K562 (cell line): Measurements from ENCODE around the gene REX1BD. TPM values are rescaled to one million over a fixed set of nuclear protein-coding genes. Genes with fewer than 3 reads are reported as not detected.
A peak's percentile ranks its signal among the peaks of the same experiment; 100 is the strongest.

Experiments
- ARNT ChIP-seq, 2 experiments: fragments of 450-650 bp; IDR thresholded peaks; 2 replicates each; pipeline ENCODE4 v1.6.1; 2016; ENCODE audit warnings: mild to moderate bottlenecking in 1 of 2
- BRD9 ChIP-seq: fragments of 450-650 bp; IDR thresholded peaks from 2 replicates; pipeline ENCODE4 v1.6.1; 2018; ENCODE audit warnings: low read depth; ENCODE audit not compliant: partially characterized antibody
- CGGBP1 ChIP-seq: fragments of 250-450 bp; sonication (Bioruptor Pico); IDR thresholded peaks from 2 replicates; pipeline ENCODE4 v1.9.0; 2021; ENCODE audit warnings: mild to moderate bottlenecking
- ELF4 ChIP-seq: fragments of 450-650 bp; formaldehyde crosslinking; IDR thresholded peaks from 2 replicates; pipeline ENCODE4 v1.4.0; 2022; ENCODE audit warnings: missing genetic modification characterization
- HINFP ChIP-seq: fragments of 450-650 bp; conservative IDR thresholded peaks from 2 replicates; pipeline ENCODE4 v1.6.1; 2016; ENCODE audit warnings: missing genetic modification characterization, low read depth, mild to moderate bottlenecking, control low read depth, missing compliant biosample characterization
- KDM2B ChIP-seq: fragments of 250-450 bp; sonication (Bioruptor Pico); IDR thresholded peaks from 2 replicates; pipeline ENCODE4 v1.8.0; 2021; ENCODE audit warnings: mild to moderate bottlenecking, moderate library complexity
- MAZ ChIP-seq, 2 experiments: fragments of 450-650 bp in 1 of 2; sonication (generic) in 1 of 2; formaldehyde crosslinking; IDR thresholded peaks in 1 of 2; conservative IDR thresholded peaks in 1 of 2; 2 replicates each; pipeline versions ENCODE4 v1.4.0 to v1.5.0; 2020; ENCODE audit warnings: mild to moderate bottlenecking in 1 of 2, missing genetic modification reagents in 1 of 2
- MXD1 ChIP-seq: fragments of 250-450 bp; sonication (Bioruptor Pico); IDR thresholded peaks from 2 replicates; pipeline ENCODE4 v1.8.0; 2021; ENCODE audit warnings: borderline replicate concordance, mild to moderate bottlenecking, moderate library complexity; ENCODE audit not compliant: poor library complexity, severe bottlenecking
- NEUROD1 ChIP-seq: fragments of 150-350 bp; IDR thresholded peaks from 2 replicates; pipeline ENCODE4 v1.6.1; 2014; ENCODE audit warnings: borderline replicate concordance, low read length, low read depth; ENCODE audit not compliant: partially characterized antibody
- PML ChIP-seq: IDR thresholded peaks from 2 replicates; pipeline ENCODE4 v1.6.1; 2012; ENCODE audit warnings: low read length, inconsistent platforms
- REST ChIP-seq, 2 experiments: fragments of 450-650 bp; formaldehyde crosslinking in 1 of 2; IDR thresholded peaks; 2 replicates each; pipeline versions ENCODE4 v1.4.0 to v1.6.1; 2014 to 2020; ENCODE audit warnings: mild to moderate bottlenecking in 2 of 2, borderline replicate concordance in 1 of 2, low read depth in 1 of 2
- RFX1 ChIP-seq: fragments of 450-650 bp; IDR thresholded peaks from 2 replicates; pipeline ENCODE4 v1.6.1; 2016; ENCODE audit warnings: mild to moderate bottlenecking, moderate library complexity
- SAP30 ChIP-seq: fragments of 200-600 bp; sonication (generic); IDR thresholded peaks from 2 replicates; pipeline ENCODE4 v1.6.1; 2012; ENCODE audit warnings: borderline replicate concordance, low read depth, mild to moderate bottlenecking, moderate library complexity, low read length, control low read depth, inconsistent platforms; ENCODE audit not compliant: insufficient read depth, poor library complexity, severe bottlenecking
- TAL1 ChIP-seq: fragments of 450-650 bp; IDR thresholded peaks from 2 replicates; pipeline ENCODE4 v1.6.1; 2016; ENCODE audit warnings: mild to moderate bottlenecking
- TCF3 ChIP-seq: sonication (generic); formaldehyde crosslinking; IDR thresholded peaks from 2 replicates; pipeline ENCODE4 v1.4.0; 2020; ENCODE audit warnings: mild to moderate bottlenecking, missing genetic modification reagents
- TCF7L2 ChIP-seq: fragments of 150-350 bp; IDR thresholded peaks from 2 replicates; pipeline ENCODE4 v1.6.1; 2016; ENCODE audit warnings: low read depth, mild to moderate bottlenecking, low read length, moderate library complexity
- TSC22D4 ChIP-seq: fragments of 450-650 bp; IDR thresholded peaks from 2 replicates; pipeline ENCODE4 v1.6.1; 2016; ENCODE audit warnings: missing genetic modification characterization, missing biosample characterization, control low read depth
- polyA plus RNA-seq, 8 experiments: library from polyadenylated mRNA; depleted of rRNA in 4 of 8; stranded (reverse) in 5 of 8; unstranded in 3 of 8; fragments of >200 nt; fragmentation: Nextera tagmentation in 2 of 8; fragmentation: Illumina TruSeq in 1 of 8; extraction: Ambion mirVana in 2 of 8; extraction: Trizol in 1 of 8; gene quantifications; 2 replicates each; pipeline versions ENCODE4 v1.2.1 to v1.2.3, GENCODE V29; 2011 to 2014; ENCODE audit warnings: inconsistent platforms in 1 of 8, missing spikeins in 1 of 8
- total RNA-seq, 7 experiments: library from RNA; depleted of rRNA in 6 of 7; stranded (reverse); fragments of >200 nt in 6 of 7; fragmentation: Illumina TruSeq in 2 of 7; extraction: Trizol in 2 of 7; gene quantifications; 2 replicates each; pipeline versions ENCODE4 v1.2.1 to v1.2.3, GENCODE V29; 2011 to 2021; ENCODE audit warnings: low replicate concordance in 1 of 7

The REX1BD gene
- total and polyA plus RNA-seq, 9 of the 15 experiments (the other 6 are each of a cell fraction or from before 2014, with no cell fraction given) = 1.9 to 136 (median 13.8) TPM

GRCh38 chr19:18587962-18588610 lies 512 bp upstream of the REX1BD start (continued):
- TF ChIP-seq HINFP (tag) = peak; percentile 46; the same call in 1 of the 2 replicates
- 0 out of 2 replicates have a peak, but pooled peaks have one; percentile 14 for TF ChIP-seq ELF4 (CRISPR knock-in tag)
- no peak for TF ChIP-seq MAZ (CRISPR knock-in tag; conservative IDR thresholded peaks at IDR 0.05 in 1 of 2, IDR thresholded peaks at IDR 0.05 in 1 of 2)
- no peak for TF ChIP-seq MXD1 (CRISPR knock-in tag)
- TF ChIP-seq REST (IDR thresholded peaks at IDR 0.05; ENCODE audit: borderline replicate concordance) = no peak
- TF ChIP-seq REST (CRISPR knock-in tag; IDR thresholded peaks at IDR 0.05; ENCODE audit: low read depth) = 0 out of 2 replicates have a peak, but pooled peaks have one; percentile 19
- TF ChIP-seq SAP30 = peak; percentile 3
- TF ChIP-seq TCF7L2 = no peak
- TF ChIP-seq ARNT (IDR thresholded peaks at IDR 0.05) = peak in 1 of 2 experiments; percentile 40; a peak in 1 of 4 replicates
- TF ChIP-seq NEUROD1 = no peak
- no peak for TF ChIP-seq RFX1
- no peak for TF ChIP-seq CGGBP1 (CRISPR knock-in tag)
- no peak for TF ChIP-seq KDM2B (CRISPR knock-in tag)
- TF ChIP-seq TCF3 (CRISPR knock-in tag) = no peak
- TF ChIP-seq BRD9 = no peak
- no peak for TF ChIP-seq TSC22D4 (tag)
- no peak for TF ChIP-seq TAL1
- no peak for TF ChIP-seq PML
